AG09309 (cell line): ENCODE measurements around the gene DNAJC17.
A peak's percentile ranks its signal among the peaks of the same experiment; 100 is the strongest.

ENCODE experiments used
- DNase-seq: peaks from one replicate; pipeline ENCODE4 v3.0.0-alpha.2; 2010; ENCODE audit warnings: low read depth
- H3K4me3 ChIP-seq: 2 replicates; pipeline ENCODE4 v1.5.1; 2011; ENCODE audit warnings: mild to moderate bottlenecking, low read depth, low read length, moderate library complexity; ENCODE audit not compliant: control insufficient read depth
- CTCF ChIP-seq: IDR thresholded peaks from 2 replicates; pipeline ENCODE4 v1.5.1; 2011; ENCODE audit warnings: mild to moderate bottlenecking, low read depth, low read length, inconsistent platforms; ENCODE audit not compliant: insufficient read depth, control insufficient read depth; ENCODE audit errors: missing control alignments

Gene DNAJC17

GRCh38 chr15:40831861-40832260 lies 24.6 kb upstream of the DNAJC17 start:
- no peak overlapping the region for H3K4me3 ChIP-seq

GRCh38 chr15:40830884-40831283 lies 23.6 kb upstream of the DNAJC17 start:
- no peak for DNase-seq
- TF ChIP-seq CTCF = no peak
- H3K4me3 ChIP-seq = no peak overlapping the region

More at GRCh38 chr15:40831861-40832260, 24.6 kb upstream of the DNAJC17 start:
- no peak for DNase-seq
- no peak for TF ChIP-seq CTCF

GRCh38 chr15:40829115-40829514 lies 21.8 kb upstream of the DNAJC17 start:
- TF ChIP-seq CTCF = no peak
- DNase-seq = no peak

GRCh38 chr15:40828447-40829036 lies 21.3 kb upstream of the DNAJC17 start, which contains the start of gene PPP1R14D:
PPP1R14D (minus strand) TSS chr15:40828708; CDS start chr15:40828641, 67 bp downstream.
- H3K4me3 ChIP-seq = no peak within 1 kb of the TSS
- no peak for TF ChIP-seq CTCF
- DNase-seq = no peak

More at GRCh38 chr15:40829115-40829514, 21.8 kb upstream of the DNAJC17 start:
- no peak overlapping the region for H3K4me3 ChIP-seq

- no peak overlapping the region for H3K4me3 ChIP-seq
- no peak for DNase-seq
- TF ChIP-seq CTCF = no peak
Observed at GRCh38 chr15:40826423-40827075, 19.3 kb upstream of the DNAJC17 start.

- H3K4me3 ChIP-seq = no peak overlapping the region
- peak; percentile 16 for DNase-seq
- no peak for TF ChIP-seq CTCF
Observed at GRCh38 chr15:40825661-40826422, 18.6 kb upstream of the DNAJC17 start.
